HepG2 (cell line): ENCODE measurements around the gene MIDN. TPM values are rescaled to one million over a fixed set of nuclear protein-coding genes. Genes with fewer than 3 reads are reported as not detected.

Source experiments
- ELF4 ChIP-seq: sonication (generic); formaldehyde crosslinking; IDR thresholded peaks from 2 replicates; pipeline ENCODE4 v1.5.0; 2020; ENCODE audit warnings: missing genetic modification reagents, mild to moderate bottlenecking, moderate library complexity, borderline replicate concordance
- GPBP1L1 ChIP-seq: sonication (generic); formaldehyde crosslinking; IDR thresholded peaks from 2 replicates; pipeline ENCODE4 v1.5.0; 2020; ENCODE audit warnings: mild to moderate bottlenecking, missing genetic modification reagents
- HMGXB4 ChIP-seq, 2 experiments: sonication (generic) in 1 of 2; formaldehyde crosslinking in 1 of 2; IDR thresholded peaks; 2 replicates each; pipeline versions ENCODE4 v1.4.0 to v1.6.1; 2018 to 2020; ENCODE audit warnings: missing genetic modification reagents in 2 of 2, borderline replicate concordance in 1 of 2, low read depth in 1 of 2, mild to moderate bottlenecking in 1 of 2, missing biosample characterization in 1 of 2
- JUND ChIP-seq: sonication (generic); formaldehyde crosslinking; IDR thresholded peaks from 2 replicates; pipeline ENCODE4 v1.8.0; 2022; ENCODE audit warnings: mild to moderate bottlenecking, missing genetic modification reagents
- KLF12 ChIP-seq: sonication (generic); formaldehyde crosslinking; IDR thresholded peaks from 2 replicates; pipeline ENCODE4 v1.4.0; 2020; ENCODE audit warnings: missing genetic modification reagents, borderline replicate concordance
- SALL1 ChIP-seq: sonication (generic); formaldehyde crosslinking; IDR thresholded peaks from 2 replicates; pipeline ENCODE4 v1.8.0; 2022; ENCODE audit warnings: mild to moderate bottlenecking, missing genetic modification reagents
- THRA ChIP-seq: sonication (generic); formaldehyde crosslinking; IDR thresholded peaks from 2 replicates; pipeline ENCODE4 v1.4.0; 2020; ENCODE audit warnings: missing genetic modification reagents, borderline replicate concordance
- ZC3H4 ChIP-seq: sonication (generic); formaldehyde crosslinking; IDR thresholded peaks from 2 replicates; pipeline ENCODE4 v1.4.0; 2020; ENCODE audit warnings: missing genetic modification reagents, borderline replicate concordance
- ZIK1 ChIP-seq: sonication (generic); formaldehyde crosslinking; IDR thresholded peaks from 2 replicates; pipeline ENCODE4 v1.5.0; 2020; ENCODE audit warnings: mild to moderate bottlenecking, low read depth, missing genetic modification reagents, borderline replicate concordance
- ZNF737 ChIP-seq: sonication (generic); formaldehyde crosslinking; IDR thresholded peaks from 2 replicates; pipeline ENCODE4 v1.5.0; 2020; ENCODE audit warnings: missing genetic modification reagents, mild to moderate bottlenecking, borderline replicate concordance
- polyA plus RNA-seq, 8 experiments: library from polyadenylated mRNA; depleted of rRNA in 3 of 8; stranded (reverse) in 7 of 8; unstranded in 1 of 8; fragments of >200 nt; fragmentation: Illumina TruSeq in 4 of 8; extraction: Trizol in 4 of 8; gene quantifications; 2 replicates each; pipeline versions ENCODE4 v1.2.1 to v1.2.3, GENCODE V29; 2011 to 2016; ENCODE audit warnings: low read depth in 4 of 8, missing spikeins in 1 of 8, mixed read lengths in 1 of 8; ENCODE audit not compliant: insufficient read depth in 1 of 8
- total RNA-seq, 5 experiments: library from RNA; depleted of rRNA; stranded (reverse); fragments of >200 nt; fragmentation: Illumina TruSeq; extraction: Trizol; gene quantifications; 2 replicates each; pipeline ENCODE4 v1.2.3, GENCODE V29; 2016; ENCODE audit warnings: low read depth in 1 of 5
- TF ChIP-seq, protein P1 (sequence below): sonication (generic); formaldehyde crosslinking; IDR thresholded peaks from 2 replicates; pipeline ENCODE4 v1.5.0; 2020; ENCODE audit warnings: missing genetic modification reagents
- TF ChIP-seq, protein P2 (sequence below): sonication (generic); formaldehyde crosslinking; IDR thresholded peaks from 2 replicates; pipeline ENCODE4 v1.5.1; 2020; ENCODE audit warnings: mild to moderate bottlenecking, missing genetic modification reagents, moderate library complexity
- TF ChIP-seq, protein P3 (sequence below): sonication (generic); formaldehyde crosslinking; IDR thresholded peaks from 2 replicates; pipeline ENCODE4 v1.4.0; 2020; ENCODE audit warnings: missing genetic modification reagents, borderline replicate concordance
- TF ChIP-seq, protein P4 (sequence below): sonication (generic); formaldehyde crosslinking; IDR thresholded peaks from 2 replicates; pipeline ENCODE4 v1.4.0; 2020; ENCODE audit warnings: mild to moderate bottlenecking, missing genetic modification reagents

The MIDN gene
- total and polyA plus RNA-seq, 2 of the 13 experiments (the other 11 are each of a cell fraction or from before 2014, with no cell fraction given) = 8.4 to 18.0 TPM

GRCh38 chr19:1251330-1252220, 3.2 kb downstream of the MIDN start (continued):
- TF ChIP-seq, protein P1, sequence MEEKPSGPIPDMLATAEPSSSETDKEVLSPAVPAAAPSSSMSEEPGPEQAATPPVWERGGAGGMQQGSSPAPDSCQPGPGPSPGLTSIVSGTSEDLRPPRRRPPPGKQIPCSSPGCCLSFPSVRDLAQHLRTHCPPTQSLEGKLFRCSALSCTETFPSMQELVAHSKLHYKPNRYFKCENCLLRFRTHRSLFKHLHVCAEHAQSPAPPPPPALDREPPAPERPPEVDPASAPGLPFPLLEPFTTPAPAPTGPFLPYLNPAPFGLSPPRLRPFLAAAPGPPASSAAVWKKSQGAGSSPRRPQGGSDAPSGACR = peak; percentile 80; the same call in 1 of the 2 replicates
- TF ChIP-seq THRA (CRISPR knock-in tag) = peak; percentile 80; the same call in 1 of the 2 replicates
- peak in 1 of 2 experiments; percentile 39; a peak in 1 of 4 replicates for TF ChIP-seq HMGXB4 (CRISPR knock-in tag; IDR thresholded peaks at IDR 0.05; ENCODE audit: borderline replicate concordance in 1 of 2, low read depth in 1 of 2)
- TF ChIP-seq KLF12 (CRISPR knock-in tag) = 0 out of 2 replicates have a peak, but pooled peaks have one; percentile 24
- TF ChIP-seq ZNF737 = no peak
- 0 out of 2 replicates have a peak, but pooled peaks have one; percentile 17 for TF ChIP-seq ZIK1
- TF ChIP-seq GPBP1L1 = no peak
- no peak for TF ChIP-seq ELF4 (CRISPR knock-in tag)
- peak; percentile 25; the same call in 1 of the 2 replicates for TF ChIP-seq ZC3H4 (CRISPR knock-in tag)
- TF ChIP-seq, protein P2, sequence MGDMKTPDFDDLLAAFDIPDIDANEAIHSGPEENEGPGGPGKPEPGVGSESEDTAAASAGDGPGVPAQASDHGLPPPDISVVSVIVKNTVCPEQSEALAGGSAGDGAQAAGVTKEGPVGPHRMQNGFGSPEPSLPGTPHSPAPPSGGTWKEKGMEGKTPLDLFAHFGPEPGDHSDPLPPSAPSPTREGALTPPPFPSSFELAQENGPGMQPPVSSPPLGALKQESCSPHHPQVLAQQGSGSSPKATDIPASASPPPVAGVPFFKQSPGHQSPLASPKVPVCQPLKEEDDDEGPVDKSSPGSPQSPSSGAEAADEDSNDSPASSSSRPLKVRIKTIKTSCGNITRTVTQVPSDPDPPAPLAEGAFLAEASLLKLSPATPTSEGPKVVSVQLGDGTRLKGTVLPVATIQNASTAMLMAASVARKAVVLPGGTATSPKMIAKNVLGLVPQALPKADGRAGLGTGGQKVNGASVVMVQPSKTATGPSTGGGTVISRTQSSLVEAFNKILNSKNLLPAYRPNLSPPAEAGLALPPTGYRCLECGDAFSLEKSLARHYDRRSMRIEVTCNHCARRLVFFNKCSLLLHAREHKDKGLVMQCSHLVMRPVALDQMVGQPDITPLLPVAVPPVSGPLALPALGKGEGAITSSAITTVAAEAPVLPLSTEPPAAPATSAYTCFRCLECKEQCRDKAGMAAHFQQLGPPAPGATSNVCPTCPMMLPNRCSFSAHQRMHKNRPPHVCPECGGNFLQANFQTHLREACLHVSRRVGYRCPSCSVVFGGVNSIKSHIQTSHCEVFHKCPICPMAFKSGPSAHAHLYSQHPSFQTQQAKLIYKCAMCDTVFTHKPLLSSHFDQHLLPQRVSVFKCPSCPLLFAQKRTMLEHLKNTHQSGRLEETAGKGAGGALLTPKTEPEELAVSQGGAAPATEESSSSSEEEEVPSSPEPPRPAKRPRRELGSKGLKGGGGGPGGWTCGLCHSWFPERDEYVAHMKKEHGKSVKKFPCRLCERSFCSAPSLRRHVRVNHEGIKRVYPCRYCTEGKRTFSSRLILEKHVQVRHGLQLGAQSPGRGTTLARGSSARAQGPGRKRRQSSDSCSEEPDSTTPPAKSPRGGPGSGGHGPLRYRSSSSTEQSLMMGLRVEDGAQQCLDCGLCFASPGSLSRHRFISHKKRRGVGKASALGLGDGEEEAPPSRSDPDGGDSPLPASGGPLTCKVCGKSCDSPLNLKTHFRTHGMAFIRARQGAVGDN (CRISPR knock-in tag) = peak; percentile 57
- TF ChIP-seq SALL1 = 0 out of 2 replicates have a peak, but pooled peaks have one; percentile 16
- TF ChIP-seq, protein P3, sequence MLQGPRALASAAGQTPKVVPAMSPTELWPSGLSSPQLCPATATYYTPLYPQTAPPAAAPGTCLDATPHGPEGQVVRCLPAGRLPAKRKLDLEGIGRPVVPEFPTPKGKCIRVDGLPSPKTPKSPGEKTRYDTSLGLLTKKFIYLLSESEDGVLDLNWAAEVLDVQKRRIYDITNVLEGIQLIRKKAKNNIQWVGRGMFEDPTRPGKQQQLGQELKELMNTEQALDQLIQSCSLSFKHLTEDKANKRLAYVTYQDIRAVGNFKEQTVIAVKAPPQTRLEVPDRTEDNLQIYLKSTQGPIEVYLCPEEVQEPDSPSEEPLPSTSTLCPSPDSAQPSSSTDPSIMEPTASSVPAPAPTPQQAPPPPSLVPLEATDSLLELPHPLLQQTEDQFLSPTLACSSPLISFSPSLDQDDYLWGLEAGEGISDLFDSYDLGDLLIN = no peak
- TF ChIP-seq, protein P4, sequence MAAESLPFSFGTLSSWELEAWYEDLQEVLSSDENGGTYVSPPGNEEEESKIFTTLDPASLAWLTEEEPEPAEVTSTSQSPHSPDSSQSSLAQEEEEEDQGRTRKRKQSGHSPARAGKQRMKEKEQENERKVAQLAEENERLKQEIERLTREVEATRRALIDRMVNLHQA = no peak
- TF ChIP-seq JUND (CRISPR knock-in tag) = 0 out of 2 replicates have a peak, but pooled peaks have one; percentile 40
